Esophagus muscularis mucosa (tissue), 3 donors: ENCODE measurements around the gene TJAP1.

Experiments used
- POLR2A ChIP-seq: fragments of 450-650 bp; IDR thresholded peaks from one replicate; pipeline ENCODE4 v1.6.1; 2017; ENCODE audit warnings: antibody characterized with exemption, moderate library complexity, mild to moderate bottlenecking, low read depth
- POLR2AphosphoS5 ChIP-seq, 2 donors: sonication (generic); formaldehyde crosslinking; IDR thresholded peaks; one replicate each; pipeline ENCODE4 v1.6.1; 2017; ENCODE audit warnings: antibody characterized with exemption in 2 of 2
- TF ChIP-seq, protein P1 (sequence below), 3 experiments: fragments of 200-600 bp in 2 of 3; fragments of 450-650 bp in 1 of 3; sonication (generic) in 2 of 3; IDR thresholded peaks; one replicate each; pipeline ENCODE4 v1.5.1; 2017 to 2019; ENCODE audit warnings: antibody characterized with exemption in 3 of 3, mild to moderate bottlenecking in 2 of 3, moderate library complexity in 1 of 3

DNA sequence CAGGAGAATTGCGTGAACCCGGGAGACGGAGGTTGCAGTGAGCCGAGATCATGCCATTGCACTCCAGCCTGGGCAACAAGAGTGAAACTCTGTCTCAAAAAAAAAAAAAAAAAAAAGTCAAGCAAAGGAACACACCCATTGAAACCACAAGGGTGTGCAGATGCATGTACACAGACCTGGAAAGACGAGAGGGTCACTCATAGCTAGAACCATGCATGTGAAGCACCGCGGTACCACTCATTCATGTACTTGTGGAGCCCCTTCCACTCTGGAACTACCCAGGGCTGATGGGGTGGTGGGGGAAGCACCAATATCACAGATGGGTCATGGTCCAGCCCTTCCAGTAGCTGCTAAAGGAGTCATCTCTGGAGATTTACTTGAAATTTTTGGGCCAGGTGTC, 7.4 kb upstream of the TJAP1 start:
- TF ChIP-seq POLR2A: no peak
- TF ChIP-seq, protein P1, sequence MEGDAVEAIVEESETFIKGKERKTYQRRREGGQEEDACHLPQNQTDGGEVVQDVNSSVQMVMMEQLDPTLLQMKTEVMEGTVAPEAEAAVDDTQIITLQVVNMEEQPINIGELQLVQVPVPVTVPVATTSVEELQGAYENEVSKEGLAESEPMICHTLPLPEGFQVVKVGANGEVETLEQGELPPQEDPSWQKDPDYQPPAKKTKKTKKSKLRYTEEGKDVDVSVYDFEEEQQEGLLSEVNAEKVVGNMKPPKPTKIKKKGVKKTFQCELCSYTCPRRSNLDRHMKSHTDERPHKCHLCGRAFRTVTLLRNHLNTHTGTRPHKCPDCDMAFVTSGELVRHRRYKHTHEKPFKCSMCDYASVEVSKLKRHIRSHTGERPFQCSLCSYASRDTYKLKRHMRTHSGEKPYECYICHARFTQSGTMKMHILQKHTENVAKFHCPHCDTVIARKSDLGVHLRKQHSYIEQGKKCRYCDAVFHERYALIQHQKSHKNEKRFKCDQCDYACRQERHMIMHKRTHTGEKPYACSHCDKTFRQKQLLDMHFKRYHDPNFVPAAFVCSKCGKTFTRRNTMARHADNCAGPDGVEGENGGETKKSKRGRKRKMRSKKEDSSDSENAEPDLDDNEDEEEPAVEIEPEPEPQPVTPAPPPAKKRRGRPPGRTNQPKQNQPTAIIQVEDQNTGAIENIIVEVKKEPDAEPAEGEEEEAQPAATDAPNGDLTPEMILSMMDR (IDR thresholded peaks at IDR 0.05): no peak
- no peak for TF ChIP-seq POLR2AphosphoS5 (IDR thresholded peaks at IDR 0.05)
